Stimulated activated CD8-positive, alpha-beta memory T cell treated with anti-CD3 and anti-CD28 coated beads, Interleukin-4, amount 100 ng/mL, for 24 hours (primary cell): Measurements from ENCODE around the gene HM13.
"Not testable (repeated sequence)": the region's sequence is repeated elsewhere in the genome, so short reads cannot be mapped to it uniquely, and the experiment has no call there.

Experiments
- DNase-seq: peaks from one replicate; pipeline ENCODE4 v3.0.0-alpha.2; 2020; ENCODE audit warnings: low read depth

Gene HM13, protein sequence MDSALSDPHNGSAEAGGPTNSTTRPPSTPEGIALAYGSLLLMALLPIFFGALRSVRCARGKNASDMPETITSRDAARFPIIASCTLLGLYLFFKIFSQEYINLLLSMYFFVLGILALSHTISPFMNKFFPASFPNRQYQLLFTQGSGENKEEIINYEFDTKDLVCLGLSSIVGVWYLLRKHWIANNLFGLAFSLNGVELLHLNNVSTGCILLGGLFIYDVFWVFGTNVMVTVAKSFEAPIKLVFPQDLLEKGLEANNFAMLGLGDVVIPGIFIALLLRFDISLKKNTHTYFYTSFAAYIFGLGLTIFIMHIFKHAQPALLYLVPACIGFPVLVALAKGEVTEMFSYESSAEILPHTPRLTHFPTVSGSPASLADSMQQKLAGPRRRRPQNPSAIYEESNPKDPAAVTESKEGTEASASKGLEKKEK

DNA sequence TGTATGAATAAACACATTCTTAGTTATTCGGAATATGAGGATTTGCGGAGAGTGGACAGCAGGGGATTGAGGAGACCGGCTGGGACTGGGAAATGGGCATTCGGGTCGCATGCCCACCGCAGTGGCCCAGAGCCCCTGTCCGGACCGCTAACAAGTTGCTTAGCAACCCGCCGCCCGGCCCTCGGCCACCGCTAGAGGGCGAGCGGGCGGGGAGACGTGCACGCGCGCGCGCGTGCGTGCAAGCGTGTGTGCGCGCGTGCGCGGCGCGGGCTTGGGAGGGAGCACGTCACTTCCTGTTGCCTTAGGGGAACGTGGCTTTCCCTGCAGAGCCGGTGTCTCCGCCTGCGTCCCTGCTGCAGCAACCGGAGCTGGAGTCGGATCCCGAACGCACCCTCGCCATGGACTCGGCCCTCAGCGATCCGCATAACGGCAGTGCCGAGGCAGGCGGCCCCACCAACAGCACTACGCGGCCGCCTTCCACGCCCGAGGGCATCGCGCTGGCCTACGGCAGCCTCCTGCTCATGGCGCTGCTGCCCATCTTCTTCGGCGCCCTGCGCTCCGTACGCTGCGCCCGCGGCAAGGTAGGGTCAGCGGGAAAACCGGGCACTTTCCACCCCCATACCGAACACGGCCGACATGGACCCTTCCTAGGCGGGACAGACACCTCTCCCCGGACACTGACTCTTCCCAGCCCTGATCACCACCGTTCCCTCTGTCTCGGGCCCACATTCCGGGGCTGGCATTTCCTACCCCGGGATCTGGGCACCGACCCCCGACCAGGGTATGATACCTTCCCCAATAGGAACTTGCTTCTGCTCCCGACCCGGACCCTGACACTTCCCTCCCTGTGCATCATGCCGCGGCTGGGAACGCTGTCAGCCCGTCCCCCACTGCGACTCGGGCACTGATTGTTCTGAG, at the start of gene HM13:
HM13 (plus strand) TSS at position 289 of the 918 bp plus-strand sequence; CDS start at position 399, 110 bp downstream.
- DNase-seq: peak; percentile 80

DNA sequence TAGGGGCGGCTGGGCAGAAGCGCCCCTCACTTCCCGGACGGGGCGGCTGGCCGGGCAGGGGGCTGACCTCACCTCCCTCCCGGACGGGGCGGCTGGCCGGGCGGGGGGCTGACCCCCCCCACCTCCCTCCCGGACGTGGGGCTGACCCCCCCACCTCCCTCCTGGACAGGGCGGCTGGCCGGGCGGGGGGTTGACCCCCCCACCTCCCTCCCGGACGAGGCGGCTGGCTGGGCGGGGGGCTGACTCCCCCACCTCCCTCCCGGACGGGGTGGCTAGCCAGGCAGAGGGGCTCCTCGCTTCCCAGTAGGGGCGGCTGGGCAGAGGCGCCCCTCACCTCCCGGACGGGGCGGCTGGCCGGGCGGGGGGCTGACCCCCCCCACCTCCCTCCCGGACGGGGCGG, 43.3 kb upstream of the HM13 start:
- DNase-seq: not testable (repeated sequence)

DNA sequence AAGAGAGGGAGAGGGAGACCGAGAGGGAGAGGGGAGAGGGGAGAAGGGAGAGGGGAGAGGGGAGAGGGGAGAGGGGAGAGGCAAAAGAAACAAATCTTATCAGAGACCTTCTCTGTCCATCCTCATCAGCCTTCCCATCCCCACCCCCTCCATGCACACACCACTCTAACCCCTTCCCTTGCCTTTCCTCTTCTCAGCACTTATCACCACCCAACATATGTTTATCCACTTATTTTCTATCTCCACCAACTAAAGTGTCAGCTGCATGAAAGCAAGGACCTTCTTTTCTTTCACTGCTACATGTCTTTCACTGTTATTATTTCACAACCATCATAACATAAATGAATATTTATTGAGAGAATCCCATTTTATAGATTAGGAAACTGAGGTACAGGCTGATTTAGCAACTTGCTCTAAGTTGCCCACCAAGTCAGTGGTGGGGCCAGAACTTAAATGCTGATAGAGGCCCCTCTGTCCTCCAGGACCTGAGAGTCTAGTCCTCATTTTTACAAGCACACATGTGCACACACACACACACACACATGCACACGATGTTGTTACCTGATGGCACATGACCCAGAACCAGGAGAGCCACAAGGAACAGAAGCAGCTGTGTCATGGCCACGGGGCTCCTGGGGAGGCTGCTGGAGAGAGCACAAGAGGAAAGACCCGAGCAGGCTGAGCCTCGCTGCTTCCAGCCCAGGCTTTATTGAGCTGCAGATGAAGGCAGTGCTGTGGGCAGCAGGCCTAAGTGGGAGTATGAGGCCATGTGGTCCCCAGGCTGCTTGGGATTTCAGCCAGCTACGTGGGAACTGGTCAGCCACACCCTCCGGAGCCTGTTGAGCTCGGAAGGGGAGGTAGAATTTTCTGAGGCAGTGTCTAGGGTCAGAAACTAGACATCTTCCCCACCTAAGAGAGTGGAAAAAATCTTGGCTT, 41.6 kb upstream of the HM13 start:
- no peak for DNase-seq

DNA sequence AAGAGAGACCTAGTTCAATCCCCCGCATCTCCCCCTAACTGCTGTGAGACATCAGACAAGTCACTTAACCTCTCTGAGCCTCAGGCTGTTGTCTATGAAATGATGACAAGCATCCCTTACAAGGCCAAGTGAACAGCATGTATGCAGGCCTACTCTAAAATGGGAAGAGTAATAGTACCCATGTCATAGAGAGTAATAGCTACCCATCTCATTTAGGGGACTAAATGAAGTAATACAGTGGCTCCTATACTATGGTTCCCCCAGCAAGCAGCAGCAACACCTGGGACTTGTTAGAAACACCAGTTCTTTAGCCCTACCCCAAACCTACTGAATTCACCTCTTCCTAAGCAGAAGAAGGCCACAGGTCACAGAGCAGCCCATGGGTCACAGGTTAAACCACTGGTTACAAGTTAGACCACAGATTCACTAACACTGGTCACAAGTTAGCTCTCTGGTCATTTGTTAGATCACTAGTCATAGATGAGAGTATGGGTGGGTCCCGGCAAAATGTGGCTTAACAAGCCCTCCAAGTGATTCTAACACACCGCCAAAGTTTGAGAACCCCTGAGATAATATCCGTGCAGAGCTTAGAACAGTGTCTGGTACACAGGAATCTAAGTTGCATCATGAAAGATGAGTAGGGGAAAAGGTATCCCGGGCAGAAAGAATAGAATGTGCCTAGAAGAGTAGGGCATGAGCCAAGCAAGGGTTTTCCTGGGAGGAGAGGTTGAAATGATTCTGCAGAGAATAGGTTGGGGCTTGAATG, 40.7 kb upstream of the HM13 start:
- no peak for DNase-seq

DNA sequence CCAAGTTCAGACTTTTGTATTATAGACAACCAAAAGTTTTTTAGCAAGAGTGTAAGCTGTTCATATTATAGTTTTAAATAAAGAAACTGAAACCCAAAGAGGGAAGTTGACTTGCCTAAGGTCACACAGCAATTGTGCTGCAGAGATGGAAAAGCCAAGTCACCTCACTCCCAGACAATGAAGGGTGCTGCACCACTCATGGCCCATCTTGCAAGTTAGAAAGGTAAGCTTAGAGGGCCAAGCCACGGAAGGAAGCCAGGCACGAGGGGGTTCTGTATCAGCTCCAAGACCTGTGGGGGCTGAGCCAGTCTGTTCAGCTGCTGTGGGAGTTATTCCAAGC, 40.2 kb upstream of the HM13 start:
- DNase-seq: no peak

DNA sequence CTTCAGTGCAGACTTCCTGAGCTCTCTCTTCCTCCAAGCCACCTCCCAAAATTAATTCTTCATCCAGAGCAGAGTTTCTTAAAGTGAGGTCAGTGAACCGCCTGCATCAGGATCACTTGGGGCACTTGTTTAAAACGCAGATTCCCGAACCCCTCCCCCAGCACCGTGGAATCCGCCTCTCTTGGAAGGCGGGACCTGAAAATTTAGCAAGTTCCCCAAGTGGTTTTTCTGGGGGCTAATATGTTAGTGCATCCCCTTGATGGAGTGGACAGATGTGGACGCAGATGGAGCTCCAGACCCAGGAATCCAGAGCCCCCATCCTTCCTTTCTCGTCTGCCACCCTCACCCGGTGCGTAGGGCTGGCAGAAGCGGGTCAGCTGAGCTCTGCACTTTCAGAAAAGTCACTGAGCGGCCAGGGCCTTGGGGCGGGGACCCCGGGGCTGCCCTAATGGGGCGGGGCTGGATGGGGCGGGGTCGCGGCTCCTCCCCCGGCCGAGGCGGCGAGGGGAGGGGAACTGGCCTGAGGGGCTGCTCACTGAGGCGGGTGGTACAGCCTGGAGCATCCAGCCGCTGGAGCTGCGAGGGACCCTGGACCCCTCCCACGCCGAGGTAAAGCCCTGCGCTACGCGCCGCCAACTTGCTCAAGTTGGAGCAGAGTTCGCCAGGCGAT, 39.3 kb upstream of the HM13 start, which contains the start of the genes DEFB124 and REM1:
DEFB124 (minus strand) TSS at position 370 of the 670 bp plus-strand sequence. CDS start 2,114 bp downstream, outside the sequence.
REM1 (plus strand) TSS at position 531 of the 670 bp plus-strand sequence. CDS start 1,158 bp downstream, outside the sequence.
- no peak for DNase-seq

DNA sequence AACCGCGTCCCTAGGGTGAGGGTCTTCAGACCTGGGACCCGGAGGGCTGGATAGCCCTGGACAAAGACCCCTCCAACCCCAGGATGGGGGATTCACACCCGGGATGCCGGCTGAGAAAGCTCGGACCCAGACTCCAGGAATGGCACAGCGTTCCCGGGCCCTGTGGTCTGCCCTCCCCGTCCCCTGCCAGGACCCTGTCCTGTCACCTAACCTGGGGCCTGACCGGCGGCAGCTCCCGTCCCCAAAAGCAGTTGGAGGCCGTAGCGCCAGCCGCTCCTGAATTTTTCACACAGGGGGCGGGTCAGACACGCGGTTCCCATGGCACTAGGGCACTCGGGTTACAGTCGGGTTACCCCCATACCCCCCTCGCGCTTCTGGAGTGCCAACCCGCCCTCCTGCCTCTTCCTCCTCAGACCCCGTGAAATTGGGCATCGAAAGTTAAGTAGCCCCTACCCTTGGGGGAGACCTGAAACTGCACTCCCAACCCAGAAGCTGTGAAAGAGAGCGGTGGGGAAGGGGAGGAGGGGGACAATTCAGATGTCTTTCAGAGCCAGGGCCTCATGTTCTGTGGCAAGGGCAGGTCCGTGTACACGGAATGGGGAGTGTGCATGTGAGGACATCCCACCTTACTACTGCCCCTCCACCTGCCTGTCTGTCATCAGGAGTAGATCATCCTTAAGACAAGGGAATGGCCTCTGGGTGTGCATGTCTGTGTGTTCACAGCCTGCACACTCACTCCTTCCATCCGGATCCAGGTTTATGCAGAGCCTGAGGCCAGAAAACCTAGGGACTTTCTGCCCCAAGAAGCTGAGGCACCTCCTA, 38.6 kb upstream of the HM13 start:
- DNase-seq: no peak

DNA sequence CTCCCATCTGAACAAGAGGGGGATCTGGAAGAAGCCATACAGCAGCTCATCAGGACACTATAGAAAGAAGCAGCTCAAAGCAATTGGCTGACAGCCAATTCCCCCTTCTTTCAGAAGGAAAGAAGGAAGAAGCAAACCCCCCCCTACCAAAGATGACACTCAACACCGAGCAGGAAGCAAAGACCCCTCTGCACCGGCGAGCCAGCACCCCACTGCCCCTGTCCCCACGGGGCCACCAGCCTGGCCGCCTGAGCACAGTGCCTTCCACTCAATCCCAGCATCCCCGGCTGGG, 38.0 kb upstream of the HM13 start:
- DNase-seq: no peak

DNA sequence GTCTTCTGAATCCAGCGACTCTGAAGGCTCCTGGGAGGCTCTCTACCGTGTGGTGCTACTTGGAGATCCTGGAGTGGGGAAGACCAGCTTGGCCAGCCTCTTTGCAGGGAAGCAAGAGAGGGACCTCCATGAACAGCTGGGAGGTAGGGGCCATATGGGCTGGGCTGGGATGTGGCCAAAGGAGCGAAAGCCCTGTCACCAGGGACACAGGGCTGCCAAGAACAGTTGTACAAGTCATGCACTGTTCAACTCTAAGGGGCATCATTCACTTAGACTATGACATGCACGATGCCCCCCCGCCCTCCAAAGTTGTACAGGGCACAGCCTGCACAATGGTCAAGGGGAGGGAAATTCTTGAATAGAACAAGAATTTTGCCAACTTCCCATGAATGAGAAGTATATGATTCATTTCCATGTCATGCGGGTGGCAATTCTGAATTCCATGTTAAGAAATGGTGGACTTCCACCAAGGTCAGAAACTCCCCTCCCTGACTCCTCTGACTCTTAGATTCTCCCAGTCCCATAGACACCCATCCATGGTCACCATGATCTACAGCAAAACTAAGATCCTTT, 37.5 kb upstream of the HM13 start:
- DNase-seq: no peak

DNA sequence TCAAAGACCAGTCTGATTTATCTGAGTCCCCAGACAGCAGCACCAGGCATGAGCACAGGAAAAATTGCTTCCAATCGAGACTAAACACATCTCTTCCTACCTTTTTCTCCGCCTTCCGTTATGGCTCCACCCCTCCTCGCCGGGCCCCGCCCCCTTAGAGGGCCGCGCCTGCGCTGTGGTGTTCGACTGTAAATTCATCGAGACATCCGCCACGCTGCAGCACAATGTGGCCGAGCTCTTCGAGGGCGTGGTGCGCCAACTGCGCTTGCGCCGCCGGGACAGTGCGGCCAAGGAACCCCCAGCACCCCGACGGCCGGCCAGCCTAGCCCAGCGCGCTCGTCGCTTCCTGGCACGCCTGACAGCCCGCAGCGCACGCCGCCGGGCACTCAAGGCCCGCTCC, 30.2 kb upstream of the HM13 start:
- DNase-seq: no peak

DNA sequence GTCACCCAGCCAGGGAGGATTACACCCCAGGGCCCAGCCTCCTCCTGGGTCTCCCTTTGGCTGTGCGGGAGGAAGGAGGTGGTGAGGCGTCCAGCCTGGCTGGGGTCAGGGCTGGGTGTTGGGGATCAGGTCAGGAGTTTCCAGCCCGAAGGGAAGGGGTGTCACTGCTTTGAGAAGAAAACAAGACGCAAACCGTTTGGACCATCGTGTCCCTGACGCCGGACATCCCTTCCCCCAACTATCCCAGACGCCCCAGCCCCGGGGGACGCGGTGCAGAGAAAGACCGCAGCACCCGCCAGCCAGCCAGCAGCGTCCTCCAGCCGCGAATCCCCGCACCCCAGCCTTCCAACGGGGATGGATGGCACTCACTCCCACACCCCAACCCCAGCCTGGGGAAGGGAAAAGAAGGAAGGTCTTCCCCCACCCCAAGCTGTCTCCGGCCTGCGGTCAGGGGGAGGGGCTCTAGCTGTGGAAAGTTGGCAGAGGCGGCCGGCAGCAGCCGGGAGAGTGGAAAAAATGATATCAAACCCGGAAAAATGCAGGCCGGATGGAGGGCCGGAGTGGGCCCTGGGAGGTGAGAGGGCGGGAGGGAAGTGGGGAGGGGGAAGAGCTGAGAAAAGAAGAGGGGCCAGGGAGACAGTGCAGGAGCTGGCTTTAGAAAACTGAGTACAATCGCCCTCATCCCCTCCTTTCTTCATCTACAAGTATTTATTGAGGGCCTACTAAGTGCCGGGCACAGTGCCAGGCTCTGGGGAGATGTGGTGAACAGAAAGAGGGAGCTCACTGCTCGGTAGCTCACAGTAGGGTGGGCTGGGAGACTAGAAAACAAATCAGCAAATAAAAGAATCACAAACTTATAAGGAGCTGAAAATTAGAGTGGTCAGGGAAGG, 28.5 kb upstream of the HM13 start:
- no peak for DNase-seq

DNA sequence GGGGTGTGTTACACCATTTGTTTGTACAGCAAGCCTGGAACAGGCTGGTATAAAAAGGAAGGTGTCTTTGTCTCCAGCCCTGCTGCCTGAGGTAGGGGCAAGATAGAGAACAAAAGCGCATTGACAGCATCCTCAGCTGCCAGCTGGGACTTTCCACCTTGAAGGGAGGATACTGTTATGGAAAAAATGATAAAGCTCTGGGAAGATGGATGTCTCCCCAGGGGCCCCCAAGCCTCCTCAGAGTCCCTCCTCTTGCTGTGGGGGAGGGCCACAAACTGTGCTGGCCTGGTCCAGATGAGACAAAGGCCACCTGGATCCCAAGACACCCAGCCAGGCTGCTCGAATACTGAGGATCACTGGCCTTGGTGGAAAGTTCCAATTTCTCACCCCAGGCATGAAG, 26.1 kb upstream of the HM13 start:
- no peak for DNase-seq

DNA sequence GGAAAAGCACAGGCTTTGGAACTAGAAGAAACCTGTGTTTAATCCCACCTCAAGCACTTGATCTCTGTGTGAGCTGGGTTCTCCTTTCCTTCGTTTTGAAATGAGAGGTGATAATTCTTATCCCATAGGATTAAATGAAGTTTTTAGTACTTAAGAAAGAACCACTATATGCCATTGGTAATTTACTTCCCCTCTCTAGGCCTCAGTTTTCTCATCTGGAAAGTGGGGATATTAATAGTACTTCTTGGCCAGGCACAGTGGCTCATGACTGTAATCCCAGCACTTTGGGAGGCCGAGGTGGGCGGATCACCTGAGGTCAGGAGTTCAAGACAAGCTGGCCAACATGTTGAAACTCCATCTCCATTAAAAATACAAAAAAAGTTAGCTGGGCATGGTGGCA, 25.1 kb upstream of the HM13 start:
- DNase-seq: no peak

DNA sequence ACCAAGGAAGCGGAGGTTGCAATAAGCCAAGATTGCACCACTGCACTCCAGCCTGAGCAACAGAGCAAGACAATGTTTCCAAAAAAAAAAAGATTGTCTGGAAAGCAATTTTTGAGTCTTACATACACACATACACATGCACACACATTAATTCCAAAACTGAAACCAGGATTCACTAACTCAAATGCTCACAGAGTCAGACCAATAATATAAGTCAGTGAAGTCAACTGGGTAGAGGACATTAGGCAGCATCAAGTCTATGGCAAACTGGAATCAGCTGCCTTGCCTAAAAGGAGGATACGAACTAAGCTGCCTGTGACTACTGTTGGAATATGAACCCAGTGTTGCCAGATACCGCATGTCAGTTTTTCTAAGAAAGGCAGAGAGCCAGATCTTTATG, 23.5 kb upstream of the HM13 start:
- no peak for DNase-seq

DNA sequence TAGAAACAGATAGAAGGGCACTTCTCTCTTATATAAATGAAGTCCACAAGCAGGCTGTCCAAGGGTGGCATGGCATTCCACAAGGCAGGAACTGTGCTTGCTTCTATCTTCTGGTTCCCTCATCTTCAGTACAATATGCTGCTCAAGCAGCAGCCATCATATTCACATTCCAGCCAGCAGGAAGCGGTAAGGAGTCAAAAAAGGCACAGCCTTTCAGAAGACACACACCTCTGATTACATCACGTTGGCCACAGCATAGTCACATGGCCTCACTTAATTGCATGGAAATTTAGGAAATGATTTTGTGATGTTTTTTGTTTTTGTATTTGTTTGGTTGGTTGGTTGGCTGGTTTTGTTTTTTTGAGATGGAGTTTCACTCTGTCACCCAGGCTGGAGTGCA, 20.1 kb upstream of the HM13 start:
- no peak for DNase-seq

DNA sequence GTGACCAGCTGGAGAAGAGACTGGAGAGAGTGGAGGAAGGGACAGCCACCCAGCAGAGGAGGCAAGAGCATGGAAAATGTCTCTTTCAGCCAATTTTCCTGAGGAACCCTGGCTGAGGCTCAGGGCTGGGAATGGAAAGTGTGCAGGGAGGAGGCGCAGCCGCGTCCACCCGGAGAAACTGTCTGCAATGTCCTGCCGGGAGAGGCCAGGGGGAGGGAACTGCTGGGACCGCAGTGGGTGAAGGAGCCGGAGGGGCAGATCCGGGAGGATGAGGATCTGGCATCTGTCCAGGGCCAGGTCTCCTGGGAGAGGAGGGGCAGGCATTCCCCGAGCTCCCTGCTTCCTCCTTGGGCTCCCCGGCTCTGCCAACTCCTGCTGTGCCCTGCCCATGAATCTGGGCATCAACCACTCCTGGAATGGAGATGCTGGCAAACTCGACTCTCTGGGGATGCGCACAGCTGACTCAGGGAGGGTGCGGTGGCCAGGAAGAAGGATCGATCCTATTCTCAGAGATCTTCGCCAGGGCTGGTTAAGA, 17.4 kb upstream of the HM13 start:
- DNase-seq: no peak

DNA sequence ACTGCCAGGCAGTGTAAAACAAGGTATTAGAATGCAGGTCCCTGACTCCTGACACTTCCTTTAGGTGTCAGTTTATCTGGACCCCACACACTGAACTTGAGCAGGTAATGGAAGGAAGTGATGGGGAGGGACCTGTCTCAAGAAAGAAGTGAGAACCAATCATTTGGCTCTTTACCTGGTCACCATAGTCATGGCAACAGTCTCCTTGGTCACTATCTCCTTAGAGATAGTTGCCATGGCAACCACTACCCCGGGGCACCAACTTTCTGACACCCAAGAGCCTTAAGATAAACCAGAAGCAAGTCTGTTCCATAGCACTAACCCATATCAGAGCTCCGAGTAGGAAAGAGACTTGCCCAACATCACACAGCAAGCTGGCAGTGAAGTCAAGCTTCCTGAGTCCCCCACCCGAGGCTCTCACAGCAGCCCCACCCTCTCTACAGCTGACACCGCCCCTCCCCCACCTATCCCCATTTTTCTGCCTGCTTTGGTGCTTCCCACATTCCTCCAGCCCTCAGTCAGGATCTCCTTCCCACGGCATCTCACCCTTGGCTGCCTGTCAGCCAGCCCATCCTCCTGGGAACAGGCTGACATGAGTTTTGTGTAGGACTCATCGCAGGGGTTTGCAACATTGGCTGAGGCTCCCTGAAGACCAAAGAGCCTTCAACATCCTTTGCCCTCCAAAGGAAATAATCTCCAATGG, 16.3 kb upstream of the HM13 start:
- no peak for DNase-seq
